HG02970 (cell line): ENCODE data around the gene IQGAP3.

Source experiments
- ATAC-seq: cut with Tn5 transposase; IDR thresholded peaks from one replicate; pipeline ENCODE4 v1.9.1; 2021; ENCODE audit warnings: mild to moderate bottlenecking, moderate library complexity, moderate number of reproducible peaks; ENCODE audit not compliant: unreplicated experiment, low FRiP score

The IQGAP3 gene

GRCh38 chr1:156499842-156500542 is 72.4 kb downstream of the IQGAP3 start:
- peak; percentile 0 for ATAC-seq

GRCh38 chr1:156499194-156499841 is 73.0 kb downstream of the IQGAP3 start:
- ATAC-seq, result no peak

GRCh38 chr1:156498432-156499193 is 73.8 kb downstream of the IQGAP3 start:
- no peak for ATAC-seq

GRCh38 chr1:156497743-156498431 is 74.5 kb downstream of the IQGAP3 start:
- no peak for ATAC-seq

GRCh38 chr1:156497078-156497742 is 75.2 kb downstream of the IQGAP3 start:
- no peak for ATAC-seq

GRCh38 chr1:156496211-156496761 is 76.1 kb downstream of the IQGAP3 start:
- no peak for ATAC-seq

- ATAC-seq, result no peak
These were observed 76.8 kb downstream of the IQGAP3 start for GRCh38 chr1:156495401-156496140.

- no peak for ATAC-seq
These were observed 78.0 kb downstream of the IQGAP3 start for GRCh38 chr1:156494309-156494895.

GRCh38 chr1:156493742-156494141 is 78.6 kb downstream of the IQGAP3 start:
- ATAC-seq, result no peak

- no peak for ATAC-seq
These were observed 79.2 kb downstream of the IQGAP3 start for GRCh38 chr1:156493154-156493631.

GRCh38 chr1:156492591-156493080 is 79.7 kb downstream of the IQGAP3 start:
- no peak for ATAC-seq

GRCh38 chr1:156492013-156492590 is 80.3 kb downstream of the IQGAP3 start:
- ATAC-seq, result no peak

- no peak for ATAC-seq
These were observed 81.0 kb downstream of the IQGAP3 start for GRCh38 chr1:156491151-156491949.

- no peak for ATAC-seq
These were observed 81.8 kb downstream of the IQGAP3 start for GRCh38 chr1:156490401-156491032.

- ATAC-seq, result no peak
These were observed 82.5 kb downstream of the IQGAP3 start for GRCh38 chr1:156489935-156490293.

- peak; percentile 19 for ATAC-seq
These were observed 83.0 kb downstream of the IQGAP3 start for GRCh38 chr1:156489166-156489934.
